ENCODE results near the gene CTNNA3. TPM values are rescaled to one million over a fixed set of nuclear protein-coding genes. Genes with fewer than 3 reads are reported as not detected.

The CTNNA3 gene
- total RNA-seq, 4 donors from 2014 or later = 1.5 to 9.8 (median 4.3) TPM

- no peaks in the 10 kb centered on the region for H3K4me1 ChIP-seq
- no peak overlapping the region for H3K4me3 ChIP-seq
- TF ChIP-seq, protein P1, sequence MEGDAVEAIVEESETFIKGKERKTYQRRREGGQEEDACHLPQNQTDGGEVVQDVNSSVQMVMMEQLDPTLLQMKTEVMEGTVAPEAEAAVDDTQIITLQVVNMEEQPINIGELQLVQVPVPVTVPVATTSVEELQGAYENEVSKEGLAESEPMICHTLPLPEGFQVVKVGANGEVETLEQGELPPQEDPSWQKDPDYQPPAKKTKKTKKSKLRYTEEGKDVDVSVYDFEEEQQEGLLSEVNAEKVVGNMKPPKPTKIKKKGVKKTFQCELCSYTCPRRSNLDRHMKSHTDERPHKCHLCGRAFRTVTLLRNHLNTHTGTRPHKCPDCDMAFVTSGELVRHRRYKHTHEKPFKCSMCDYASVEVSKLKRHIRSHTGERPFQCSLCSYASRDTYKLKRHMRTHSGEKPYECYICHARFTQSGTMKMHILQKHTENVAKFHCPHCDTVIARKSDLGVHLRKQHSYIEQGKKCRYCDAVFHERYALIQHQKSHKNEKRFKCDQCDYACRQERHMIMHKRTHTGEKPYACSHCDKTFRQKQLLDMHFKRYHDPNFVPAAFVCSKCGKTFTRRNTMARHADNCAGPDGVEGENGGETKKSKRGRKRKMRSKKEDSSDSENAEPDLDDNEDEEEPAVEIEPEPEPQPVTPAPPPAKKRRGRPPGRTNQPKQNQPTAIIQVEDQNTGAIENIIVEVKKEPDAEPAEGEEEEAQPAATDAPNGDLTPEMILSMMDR (IDR thresholded peaks at IDR 0.05) = no peak
- TF ChIP-seq POLR2A (IDR thresholded peaks at IDR 0.05) = no peak
- H3K27ac ChIP-seq = no peak overlapping the region
- H3K27me3 ChIP-seq = no peaks in the 10 kb centered on the region
- intact Hi-C loops (cut with DNase I; ENCODE audit: low total_unique reads) = no loop called here
- no peaks in the 10 kb centered on the region for H3K9me3 ChIP-seq
- no peaks in the 10 kb centered on the region for H3K36me3 ChIP-seq
- no peak for DNase-seq
Observed at GRCh38 chr10:66102756-66103155, 1593.2 kb downstream of the CTNNA3 start.

DNA sequence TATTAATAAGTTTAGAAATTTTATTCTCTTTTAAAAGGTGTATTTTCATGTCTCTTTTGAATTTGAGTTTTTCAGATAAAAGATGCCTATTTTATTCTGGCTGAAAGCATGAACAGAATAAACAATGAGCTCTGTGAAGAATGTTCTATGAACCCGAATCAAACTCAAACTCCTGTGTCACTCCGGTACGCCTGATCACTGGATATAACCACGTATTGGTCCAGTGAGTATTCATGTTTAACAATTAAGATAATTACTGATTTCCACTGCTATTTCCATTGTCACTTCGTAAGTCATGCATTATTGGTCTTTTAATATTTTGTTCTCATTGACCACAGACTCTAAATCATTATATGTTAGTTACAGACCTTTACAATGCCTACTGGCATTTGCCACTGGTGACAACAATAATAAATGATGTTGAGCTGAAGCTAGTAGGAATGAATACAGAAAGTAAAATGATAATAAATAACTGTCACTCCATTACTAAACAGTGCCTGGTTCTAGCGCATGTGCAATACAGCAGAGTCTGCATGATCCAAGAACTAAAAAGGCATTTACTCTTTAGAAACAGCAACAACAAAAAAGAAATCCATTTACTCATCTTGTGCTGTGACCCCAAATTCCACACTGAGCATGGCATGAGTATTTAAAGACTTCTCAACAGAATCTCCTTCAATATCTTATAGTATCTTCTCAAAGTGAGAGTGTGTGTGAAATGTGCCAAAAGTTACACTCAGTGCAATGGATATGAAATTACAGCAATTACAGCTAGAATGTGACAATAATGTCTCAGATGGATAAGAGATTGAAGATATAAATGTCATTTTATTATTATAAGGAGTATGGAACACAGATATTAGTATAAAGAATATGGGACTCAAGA lies 1597.2 kb downstream of the CTNNA3 start:
- no peak overlapping the region for H3K4me3 ChIP-seq
- intact Hi-C loops (cut with DNase I; ENCODE audit: low total_unique reads) = no loop called here
- no peaks in the 10 kb centered on the region for H3K4me1 ChIP-seq
- H3K27ac ChIP-seq = no peak overlapping the region
- H3K36me3 ChIP-seq = no peaks in the 10 kb centered on the region
- DNase-seq = no peak
- no peaks in the 10 kb centered on the region for H3K9me3 ChIP-seq
- TF ChIP-seq POLR2A (IDR thresholded peaks at IDR 0.05) = no peak
- TF ChIP-seq, protein P1 (IDR thresholded peaks at IDR 0.05) = no peak
- H3K27me3 ChIP-seq = no peaks in the 10 kb centered on the region

GRCh38 chr10:66095610-66096009 lies 1600.4 kb downstream of the CTNNA3 start:
- H3K4me3 ChIP-seq = no peak overlapping the region
- DNase-seq = no peak
- H3K27ac ChIP-seq = no peak overlapping the region
- intact Hi-C loops (cut with DNase I; ENCODE audit: low total_unique reads) = no loop called here
- H3K9me3 ChIP-seq = no peaks in the 10 kb centered on the region
- no peaks in the 10 kb centered on the region for H3K4me1 ChIP-seq
- H3K36me3 ChIP-seq = no peaks in the 10 kb centered on the region
- TF ChIP-seq, protein P1 (IDR thresholded peaks at IDR 0.05) = no peak
- no peak for TF ChIP-seq POLR2A (IDR thresholded peaks at IDR 0.05)
- no peaks in the 10 kb centered on the region for H3K27me3 ChIP-seq

DNA sequence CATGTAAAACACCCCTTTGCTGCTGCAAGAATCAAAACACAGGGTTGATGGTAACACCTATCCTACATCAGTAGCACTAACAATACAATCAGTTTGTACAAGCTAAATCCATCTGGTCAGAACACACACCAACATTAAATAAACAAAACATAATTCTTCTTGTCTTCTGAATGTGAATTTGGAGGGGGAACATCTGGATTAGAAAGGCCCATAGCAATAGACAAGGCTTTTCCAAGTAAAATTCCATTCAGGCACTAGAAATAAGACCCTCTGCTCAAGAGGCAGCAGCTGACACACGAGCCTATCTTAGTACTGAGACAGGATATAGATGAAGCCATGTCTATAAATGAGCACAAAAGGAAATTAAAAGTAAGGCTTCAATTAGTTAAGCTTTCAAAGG lies 1610.1 kb downstream of the CTNNA3 start:
- no peak for DNase-seq
- no peaks in the 10 kb centered on the region for H3K36me3 ChIP-seq
- no peak overlapping the region for H3K4me3 ChIP-seq
- TF ChIP-seq, protein P1 (IDR thresholded peaks at IDR 0.05) = no peak
- TF ChIP-seq POLR2A (IDR thresholded peaks at IDR 0.05) = no peak
- intact Hi-C loops (cut with DNase I; ENCODE audit: low total_unique reads) = no loop called here
- no peaks in the 10 kb centered on the region for H3K27me3 ChIP-seq
- H3K27ac ChIP-seq = no peak overlapping the region
- no peaks in the 10 kb centered on the region for H3K4me1 ChIP-seq
- no peaks in the 10 kb centered on the region for H3K9me3 ChIP-seq

DNA sequence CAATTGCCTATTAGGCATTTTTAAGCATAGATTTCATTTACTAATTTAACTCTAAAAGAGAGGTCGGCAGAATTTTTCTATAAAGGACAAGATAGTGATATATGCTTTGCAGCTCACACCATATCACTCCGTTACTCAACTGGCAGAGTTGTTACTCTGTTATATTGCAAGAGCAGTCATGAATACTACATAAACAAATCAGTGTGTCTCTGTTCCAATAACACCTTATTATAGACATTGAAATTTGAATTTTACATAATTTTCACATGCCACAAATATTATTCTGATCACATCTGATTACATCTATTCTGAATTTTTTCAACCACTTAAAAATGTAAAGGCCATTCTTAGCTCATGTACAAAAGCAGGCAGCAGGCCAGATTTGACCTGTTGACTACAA lies 1624.1 kb downstream of the CTNNA3 start:
- H3K36me3 ChIP-seq = no peaks in the 10 kb centered on the region
- H3K9me3 ChIP-seq = no peaks in the 10 kb centered on the region
- H3K4me3 ChIP-seq = no peak overlapping the region
- intact Hi-C loops (cut with DNase I; ENCODE audit: low total_unique reads) = no loop called here
- TF ChIP-seq POLR2A (IDR thresholded peaks at IDR 0.05) = no peak
- TF ChIP-seq, protein P1 (IDR thresholded peaks at IDR 0.05) = no peak
- H3K27me3 ChIP-seq = no peaks in the 10 kb centered on the region
- no peak for DNase-seq
- H3K4me1 ChIP-seq = no peaks in the 10 kb centered on the region
- H3K27ac ChIP-seq = no peak overlapping the region

Measured in uterus (tissue), 4 donors.